Measurements from ENCODE around the gene RUFY3. TPM values are rescaled to one million over a fixed set of nuclear protein-coding genes. Genes with fewer than 3 reads are reported as not detected.
A peak's percentile ranks its signal among the peaks of the same experiment; 100 is the strongest.

Gene RUFY3
- total and polyA plus RNA-seq, 2 of the 13 experiments (the other 11 are each of a cell fraction or from before 2014, with no cell fraction given) = 17.9 to 25.3 TPM

- TF ChIP-seq RNF219 (CRISPR knock-in tag; IDR thresholded peaks at IDR 0.05) (peak; percentile 88; the same call in 1 of the 2 replicates), PRDM15 (CRISPR knock-in tag; IDR thresholded peaks at IDR 0.05) (peak; percentile 69), SYNCRIP (IDR thresholded peaks at IDR 0.05; ENCODE audit: insufficient read depth, low read depth, low read length) (no peak), TCF12 (IDR thresholded peaks at IDR 0.05) (no peak), TCF12 (CRISPR knock-in tag; IDR thresholded peaks at IDR 0.05) (0 out of 2 replicates have a peak, but pooled peaks have one; percentile 26), ZNF784 (CRISPR knock-in tag; IDR thresholded peaks at IDR 0.05; ENCODE audit: borderline replicate concordance) (peak; percentile 82; the same call in 1 of the 2 replicates), BRD4 (CRISPR knock-in tag; IDR thresholded peaks at IDR 0.05) (peak; percentile 76; the same call in 1 of the 2 replicates), USF2 (IDR thresholded peaks at IDR 0.05; ENCODE audit: low read depth, low read length) (no peak), USF2 (CRISPR knock-in tag; IDR thresholded peaks at IDR 0.05; ENCODE audit: borderline replicate concordance) (peak; percentile 59; the same call in 1 of the 2 replicates), AHDC1 (CRISPR knock-in tag; IDR thresholded peaks at IDR 0.05; ENCODE audit: borderline replicate concordance) (no peak), JDP2 (CRISPR knock-in tag; IDR thresholded peaks at IDR 0.05; ENCODE audit: borderline replicate concordance) (no peak), SKI (IDR thresholded peaks at IDR 0.05; ENCODE audit: partially characterized antibody) (peak; percentile 46)
Measured at GRCh38 chr4:70687821-70688794, 33.7 kb upstream of the RUFY3 start, which contains the start of gene UTP3 (continued).
